Type B pancreatic cell (in vitro differentiated cells): Measurements from ENCODE around the gene BAIAP2. TPM values are rescaled to one million over a fixed set of nuclear protein-coding genes. Genes with fewer than 3 reads are reported as not detected.

ENCODE experiments used
- DNase-seq: peaks from one replicate; pipeline ENCODE4 v3.0.0; 2021; ENCODE audit warnings: mixed read lengths; ENCODE audit not compliant: unreplicated experiment; ENCODE audit errors: extremely low spot score
- H3K27ac Mint-ChIP-seq: 2 replicates; pipeline ENCODE4 v1.8.0; 2021; ENCODE audit warnings: mild to moderate bottlenecking, mixed read lengths
- H3K27me3 Mint-ChIP-seq: 2 replicates; pipeline ENCODE4 v1.8.0; 2021; ENCODE audit warnings: mixed read lengths
- H3K36me3 Mint-ChIP-seq: 2 replicates; pipeline ENCODE4 v1.8.0; 2021; ENCODE audit warnings: mixed read lengths
- H3K4me1 Mint-ChIP-seq: one replicate; pipeline ENCODE4 v1.8.0; 2021; ENCODE audit warnings: mixed read lengths; ENCODE audit not compliant: unreplicated experiment
- H3K4me3 Mint-ChIP-seq: 2 replicates; pipeline ENCODE4 v1.8.0; 2021; ENCODE audit warnings: mild to moderate bottlenecking, mixed read lengths
- H3K9me3 Mint-ChIP-seq: 2 replicates; pipeline ENCODE4 v1.8.0; 2021; ENCODE audit warnings: mixed read lengths
- CTCF ChIP-seq: fragments of 200-600 bp; sonication (generic); conservative IDR thresholded peaks from 2 replicates; pipeline ENCODE4 v1.5.0; 2021; ENCODE audit warnings: antibody characterized with exemption, mild to moderate bottlenecking
- total RNA-seq: library from RNA; stranded (reverse); gene quantifications from 2 replicates; pipeline ENCODE4 v1.2.1, GENCODE V29; 2021; ENCODE audit warnings: low replicate concordance

The BAIAP2 gene
- total RNA-seq, 1 donor from 2014 or later, result 62.7 TPM

- no peak for DNase-seq
- Mint-ChIP-seq H3K36me3 (no peaks in the 10 kb centered on the region), H3K27me3 (no peaks in the 10 kb centered on the region)
Observed at GRCh38 chr17:81123052-81124048, 88.4 kb downstream of the BAIAP2 start.

GRCh38 chr17:81124377-81124776 lies 89.4 kb downstream of the BAIAP2 start:
- Mint-ChIP-seq H3K4me3 (no peak overlapping the region), H3K4me1 (no peaks in the 10 kb centered on the region), H3K27ac (no peak overlapping the region)

More at GRCh38 chr17:81123052-81124048, 88.4 kb downstream of the BAIAP2 start:
- Mint-ChIP-seq H3K4me3 (no peak overlapping the region), H3K4me1 (peaks cover 2% of the 10 kb centered on the region), H3K9me3 (no peaks in the 10 kb centered on the region), H3K27ac (no peak overlapping the region)
- TF ChIP-seq CTCF, result no peak

GRCh38 chr17:81125573-81126081 lies 90.7 kb downstream of the BAIAP2 start:
- H3K4me3 Mint-ChIP-seq, result no peak overlapping the region
- H3K4me1 Mint-ChIP-seq, result no peaks in the 10 kb centered on the region
- H3K36me3 Mint-ChIP-seq, result no peaks in the 10 kb centered on the region
- no peaks in the 10 kb centered on the region for H3K27me3 Mint-ChIP-seq
- no peaks in the 10 kb centered on the region for H3K9me3 Mint-ChIP-seq
- no peak overlapping the region for H3K27ac Mint-ChIP-seq
- DNase-seq, result no peak
- TF ChIP-seq CTCF, result no peak

More at GRCh38 chr17:81124377-81124776, 89.4 kb downstream of the BAIAP2 start:
- H3K27me3 Mint-ChIP-seq, result no peaks in the 10 kb centered on the region
- no peak for TF ChIP-seq CTCF
- no peak for DNase-seq
- no peaks in the 10 kb centered on the region for H3K9me3 Mint-ChIP-seq
- no peaks in the 10 kb centered on the region for H3K36me3 Mint-ChIP-seq

GRCh38 chr17:81126281-81127132 lies 91.6 kb downstream of the BAIAP2 start:
- no peak for TF ChIP-seq CTCF
- Mint-ChIP-seq H3K4me1 (no peaks in the 10 kb centered on the region), H3K27me3 (no peaks in the 10 kb centered on the region), H3K4me3 (no peak overlapping the region), H3K36me3 (no peaks in the 10 kb centered on the region), H3K9me3 (no peaks in the 10 kb centered on the region), H3K27ac (no peak overlapping the region)
- DNase-seq, result no peak

GRCh38 chr17:81127133-81127455 lies 92.1 kb downstream of the BAIAP2 start:
- TF ChIP-seq CTCF, result no peak
- DNase-seq, result no peak
- Mint-ChIP-seq H3K27ac (no peak overlapping the region), H3K9me3 (no peaks in the 10 kb centered on the region), H3K4me1 (no peaks in the 10 kb centered on the region), H3K36me3 (no peaks in the 10 kb centered on the region), H3K4me3 (no peak overlapping the region), H3K27me3 (no peaks in the 10 kb centered on the region)
